HG03521 (cell line): ENCODE measurements around the gene LRRC25.
A peak's percentile ranks its signal among the peaks of the same experiment; 100 is the strongest.

ENCODE experiments used
- ATAC-seq: cut with Tn5 transposase; IDR thresholded peaks from one replicate; pipeline ENCODE4 v1.9.1; 2021; ENCODE audit warnings: mild to moderate bottlenecking, moderate library complexity; ENCODE audit not compliant: unreplicated experiment

The LRRC25 gene

GRCh38 chr19:18425515-18426415 lies 28.3 kb upstream of the LRRC25 start:
- no peak for ATAC-seq

GRCh38 chr19:18424890-18425514 lies 27.6 kb upstream of the LRRC25 start:
- ATAC-seq, result no peak

GRCh38 chr19:18424122-18424889 lies 26.9 kb upstream of the LRRC25 start:
- no peak for ATAC-seq

- no peak for ATAC-seq
Observed at GRCh38 chr19:18423258-18424020, 26.0 kb upstream of the LRRC25 start.

- no peak for ATAC-seq
Observed at GRCh38 chr19:18422530-18423191, 25.2 kb upstream of the LRRC25 start.

GRCh38 chr19:18421371-18421959 lies 24.0 kb upstream of the LRRC25 start:
- ATAC-seq, result no peak

- ATAC-seq, result no peak
Observed at GRCh38 chr19:18420930-18421329, 23.5 kb upstream of the LRRC25 start.

GRCh38 chr19:18419699-18420460 lies 22.5 kb upstream of the LRRC25 start:
- peak; percentile 14 for ATAC-seq

- peak; percentile 45 for ATAC-seq
Observed at GRCh38 chr19:18419195-18419698, 21.8 kb upstream of the LRRC25 start, which contains the start of gene SSBP4. TSS of gene SSBP4 (plus strand) at chr19:18419398. CDS start at chr19:18419649, 251 bp downstream.

GRCh38 chr19:18418483-18419194 lies 21.2 kb upstream of the LRRC25 start:
- no peak for ATAC-seq

GRCh38 chr19:18418029-18418482 lies 20.6 kb upstream of the LRRC25 start:
- ATAC-seq, result no peak

GRCh38 chr19:18417250-18418028 lies 20.0 kb upstream of the LRRC25 start:
- no peak for ATAC-seq

GRCh38 chr19:18416778-18417249 lies 19.4 kb upstream of the LRRC25 start:
- ATAC-seq, result no peak

- ATAC-seq, result no peak
Observed at GRCh38 chr19:18415178-18415867, 17.9 kb upstream of the LRRC25 start.

GRCh38 chr19:18414504-18415177 lies 17.2 kb upstream of the LRRC25 start:
- ATAC-seq, result no peak
